NCI-H748 (cell line): ENCODE data around the gene B4GALT1.
A peak's percentile ranks its signal among the peaks of the same experiment; 100 is the strongest.

ENCODE experiments used
- DNase-seq: peaks from one replicate; lab custom pipeline; 2025; ENCODE audit not compliant: unreplicated experiment; lab: John Stamatoyannopoulos, UW

The B4GALT1 gene

DNA sequence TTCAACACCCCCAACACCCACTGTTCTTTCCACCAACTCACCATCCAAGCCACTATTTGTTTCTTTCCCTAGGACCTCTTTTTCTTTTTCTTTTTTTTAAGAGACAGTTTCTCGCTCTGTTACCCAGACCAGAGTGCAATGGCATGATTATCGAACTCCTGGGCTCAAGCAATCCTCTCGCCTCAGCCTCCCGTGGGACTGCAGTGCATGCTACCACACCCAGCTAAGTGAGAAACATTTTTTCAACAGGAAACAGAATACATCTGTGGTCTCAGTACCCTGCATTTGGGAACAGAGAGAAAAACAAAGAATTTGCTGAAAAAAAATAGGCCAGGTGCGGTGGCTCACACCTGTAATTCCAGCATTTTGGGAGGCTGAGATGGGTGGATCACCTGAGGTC lies 24.6 kb downstream of the B4GALT1 start:
- no peak for DNase-seq

DNA sequence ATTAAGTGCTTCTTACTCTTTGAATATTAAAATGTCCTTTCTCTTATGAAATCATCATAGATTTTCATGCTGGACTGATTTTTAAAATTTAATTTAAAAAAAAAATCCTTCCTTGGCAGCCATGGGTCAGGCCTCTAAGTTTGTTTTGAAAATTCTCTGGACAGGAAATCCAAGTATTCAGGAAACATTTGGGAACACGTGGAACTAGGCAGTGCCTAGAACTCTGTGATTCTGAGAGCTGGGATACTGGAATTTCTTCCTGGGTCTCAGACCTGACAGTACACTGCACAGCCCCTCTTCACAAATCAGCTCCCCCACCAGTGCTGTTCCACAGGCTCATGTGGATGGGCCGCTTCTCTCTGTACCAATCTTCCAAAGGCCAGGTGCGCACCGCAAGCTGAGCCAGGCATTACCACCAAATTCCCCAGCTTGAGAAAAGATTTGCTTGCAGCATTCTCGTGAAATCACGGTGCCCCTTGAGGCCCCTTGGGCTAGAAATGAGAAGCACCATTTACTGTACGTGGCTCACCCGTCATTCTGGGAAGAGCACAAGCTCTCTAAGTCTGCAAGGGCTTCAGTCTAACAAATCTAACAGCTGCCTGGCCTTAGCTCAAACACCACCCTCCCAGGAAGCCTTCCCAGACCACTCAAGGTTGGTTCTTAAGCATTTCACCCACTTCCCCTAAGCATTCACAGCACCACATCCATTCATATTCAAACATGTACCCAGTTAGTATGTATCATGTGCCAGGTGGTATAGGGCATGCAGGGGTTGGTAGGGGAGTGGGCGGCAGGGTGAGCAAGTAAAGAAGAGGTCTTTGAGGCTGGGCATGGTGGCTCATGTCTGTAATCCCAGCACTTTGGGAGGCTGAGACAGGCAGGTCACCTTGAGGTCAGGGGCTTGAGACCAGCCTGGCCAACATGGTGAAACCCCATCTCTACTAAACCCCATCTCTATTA lies 26.5 kb downstream of the B4GALT1 start:
- no peak for DNase-seq

GRCh38 chr9:33139421-33140228 lies 27.5 kb downstream of the B4GALT1 start:
- DNase-seq: no peak

DNA sequence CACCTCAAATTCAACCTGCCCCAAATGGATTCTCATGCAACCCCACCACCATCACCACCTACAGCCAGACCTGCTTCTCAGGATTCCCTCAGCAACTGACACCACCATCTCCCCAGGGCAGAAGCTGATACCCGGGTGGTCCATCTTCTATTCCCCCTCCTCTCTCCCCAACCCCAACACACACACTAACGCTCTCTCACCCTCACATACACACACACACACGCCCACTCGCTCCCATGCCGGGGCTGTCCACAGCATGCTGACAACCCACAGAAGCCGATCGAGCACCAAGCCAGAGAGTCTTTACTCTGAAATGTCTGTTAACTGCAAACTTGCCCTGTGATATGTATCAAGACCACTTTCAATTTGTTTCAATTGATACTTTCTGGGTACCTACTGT lies 28.4 kb downstream of the B4GALT1 start:
- no peak for DNase-seq

DNA sequence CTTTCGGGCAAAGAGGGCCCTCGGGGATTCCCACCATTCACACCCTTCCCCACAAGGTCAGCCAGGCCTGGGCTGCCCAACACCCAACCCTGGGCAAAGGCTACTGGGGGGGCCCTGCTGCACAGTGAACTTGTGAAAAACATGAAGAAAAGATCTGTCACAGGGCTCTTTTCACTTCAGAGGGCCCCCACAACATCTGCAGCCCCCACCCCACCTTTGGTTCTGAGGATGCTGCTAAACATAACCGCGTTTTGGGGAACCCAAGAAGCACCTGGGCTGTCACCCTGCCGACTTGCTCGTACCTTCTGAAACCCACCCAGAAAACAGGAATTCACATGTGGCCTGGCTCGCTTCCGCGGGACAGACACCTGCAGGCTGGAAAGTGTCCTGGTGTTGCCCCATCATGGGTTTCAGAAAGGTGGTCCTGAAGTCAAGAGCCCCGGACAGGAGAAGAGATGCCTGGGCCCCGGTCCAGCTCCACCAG lies 29.3 kb downstream of the B4GALT1 start:
- DNase-seq: no peak

DNA sequence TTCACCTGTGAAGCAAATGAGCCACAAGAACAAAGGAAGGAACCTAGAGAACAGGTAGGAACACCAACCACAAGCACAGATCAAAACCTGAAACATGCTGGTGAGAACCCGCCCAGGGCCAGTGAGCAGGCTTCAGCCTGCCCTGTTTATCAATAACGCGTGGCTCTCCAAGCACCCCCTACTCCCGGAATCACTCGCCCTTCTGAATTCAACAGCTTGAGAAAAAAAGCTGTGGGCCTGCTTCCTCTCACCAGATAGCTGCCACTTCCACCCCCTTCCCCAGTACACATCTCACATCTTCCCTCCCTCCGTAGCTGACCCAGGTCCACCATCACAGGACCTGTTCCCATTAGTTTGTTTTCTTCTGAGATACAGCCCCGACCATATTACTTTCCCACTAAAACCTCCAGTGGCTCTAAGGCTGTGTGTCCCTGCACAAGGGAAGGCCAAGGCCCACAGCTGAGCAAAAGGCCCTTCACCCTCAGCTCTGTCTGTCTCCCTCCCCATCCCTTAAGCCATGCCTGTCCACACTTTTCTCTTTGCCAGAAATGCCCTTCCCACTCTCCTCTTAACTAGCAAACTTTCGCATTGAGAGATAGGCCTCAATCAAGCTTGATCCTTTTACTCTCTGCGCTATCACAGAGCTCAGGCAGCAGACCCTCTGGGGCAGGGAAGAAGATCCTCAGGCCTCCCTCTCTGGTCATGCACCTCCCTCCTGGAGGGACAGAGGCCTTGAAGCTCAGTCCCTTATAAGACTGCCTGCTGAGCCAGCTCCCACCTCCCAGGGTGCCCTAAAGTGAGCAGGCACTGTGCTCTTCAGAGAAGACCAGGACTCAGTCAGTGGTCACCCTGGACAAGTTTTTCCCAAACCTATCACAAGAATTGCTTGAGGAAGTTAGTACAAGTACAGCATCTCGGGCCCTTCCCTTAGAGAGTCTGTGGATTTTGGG lies 30.1 kb downstream of the B4GALT1 start:
- no peak for DNase-seq

DNA sequence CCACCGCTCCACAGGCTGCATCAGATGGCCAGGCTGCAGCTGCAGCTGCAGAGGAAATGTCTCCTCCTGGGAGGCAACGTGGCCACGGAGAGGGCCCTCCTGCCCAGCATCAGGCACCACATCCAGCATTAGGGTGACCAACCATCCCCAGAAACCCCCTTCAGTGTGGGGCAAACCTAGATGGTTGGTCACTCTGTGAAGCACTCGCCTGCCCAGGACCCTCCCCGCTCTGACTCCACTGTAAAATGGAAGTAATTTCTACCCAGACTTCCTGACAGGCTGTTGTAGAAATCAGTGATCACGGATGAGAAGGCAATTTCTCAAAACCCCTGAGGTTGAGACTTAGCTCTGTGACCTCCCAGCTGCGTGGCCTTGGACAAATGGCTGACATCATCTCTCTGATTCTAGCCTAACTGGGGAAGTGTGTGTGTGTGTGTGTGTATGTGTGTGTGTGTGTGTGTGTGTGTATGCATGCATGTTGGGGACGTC lies 31.6 kb downstream of the B4GALT1 start:
- DNase-seq: no peak

DNA sequence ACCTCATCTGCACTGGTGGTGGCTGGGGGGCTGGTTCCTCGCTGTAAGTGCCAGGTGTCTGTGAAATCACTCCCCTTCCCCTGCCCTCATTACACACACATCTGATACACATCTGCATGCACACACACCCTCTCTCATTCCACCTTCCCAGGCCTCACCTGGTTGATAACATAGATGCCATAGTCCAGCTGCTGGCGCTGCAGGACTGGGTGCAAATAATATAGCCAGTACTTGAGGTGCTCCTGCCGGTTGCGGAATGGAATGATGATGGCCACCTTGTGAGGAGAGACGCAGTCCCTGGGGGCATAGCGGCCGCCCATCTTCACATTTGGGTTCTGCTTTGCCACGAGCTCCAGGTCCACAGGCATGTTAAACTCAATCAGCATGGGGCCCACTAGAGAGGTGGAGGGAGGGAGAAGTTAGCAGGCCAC lies 32.1 kb downstream of the B4GALT1 start:
- no peak for DNase-seq

GRCh38 chr9:33133186-33133585 lies 34.0 kb downstream of the B4GALT1 start:
- no peak for DNase-seq

DNA sequence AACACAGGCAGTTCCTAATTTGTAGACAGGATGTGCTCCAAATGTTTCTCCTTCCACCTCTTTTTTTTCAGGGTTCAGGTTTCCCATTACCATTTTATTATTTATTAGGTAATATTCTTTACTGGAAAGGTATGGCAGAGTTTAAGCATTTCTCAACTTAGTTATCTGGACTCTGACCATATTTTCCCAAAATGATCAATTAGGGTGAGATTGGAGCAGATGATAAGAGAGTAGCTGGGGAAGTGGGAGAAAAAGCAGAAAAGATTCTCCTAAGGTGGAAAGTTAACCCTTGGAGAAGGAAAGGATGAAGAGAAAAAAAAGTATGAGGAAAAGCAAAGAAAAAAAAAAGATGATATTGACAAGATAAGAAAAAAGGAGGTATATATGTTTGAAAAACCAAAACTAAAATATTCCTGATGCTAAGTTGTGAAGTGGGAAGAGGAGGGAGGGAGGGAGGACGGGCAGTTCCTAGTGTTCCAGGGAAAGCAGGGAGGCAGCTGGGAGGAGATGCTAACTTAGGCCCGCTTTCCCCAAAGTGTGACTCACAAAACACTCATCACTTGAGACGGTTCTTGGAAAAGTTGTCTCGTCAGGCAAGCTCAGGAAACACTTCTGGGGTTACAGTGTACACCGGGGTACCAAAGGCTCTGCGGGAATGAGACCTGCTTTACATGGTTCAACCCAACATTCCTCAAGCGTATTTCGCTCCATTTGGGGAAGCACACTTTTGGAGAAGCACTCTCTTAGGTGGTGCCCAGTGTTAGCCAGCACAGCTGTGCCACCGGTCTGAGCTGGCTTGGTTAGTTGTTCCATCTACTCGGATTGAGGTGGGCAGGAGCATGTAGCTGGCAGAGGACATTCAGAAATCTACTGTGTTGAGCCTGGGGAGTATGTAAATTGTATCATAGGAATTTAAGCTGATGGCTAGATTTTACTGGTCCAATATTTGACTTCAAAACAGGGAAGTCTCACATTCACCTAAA lies 35.1 kb downstream of the B4GALT1 start:
- DNase-seq: no peak

DNA sequence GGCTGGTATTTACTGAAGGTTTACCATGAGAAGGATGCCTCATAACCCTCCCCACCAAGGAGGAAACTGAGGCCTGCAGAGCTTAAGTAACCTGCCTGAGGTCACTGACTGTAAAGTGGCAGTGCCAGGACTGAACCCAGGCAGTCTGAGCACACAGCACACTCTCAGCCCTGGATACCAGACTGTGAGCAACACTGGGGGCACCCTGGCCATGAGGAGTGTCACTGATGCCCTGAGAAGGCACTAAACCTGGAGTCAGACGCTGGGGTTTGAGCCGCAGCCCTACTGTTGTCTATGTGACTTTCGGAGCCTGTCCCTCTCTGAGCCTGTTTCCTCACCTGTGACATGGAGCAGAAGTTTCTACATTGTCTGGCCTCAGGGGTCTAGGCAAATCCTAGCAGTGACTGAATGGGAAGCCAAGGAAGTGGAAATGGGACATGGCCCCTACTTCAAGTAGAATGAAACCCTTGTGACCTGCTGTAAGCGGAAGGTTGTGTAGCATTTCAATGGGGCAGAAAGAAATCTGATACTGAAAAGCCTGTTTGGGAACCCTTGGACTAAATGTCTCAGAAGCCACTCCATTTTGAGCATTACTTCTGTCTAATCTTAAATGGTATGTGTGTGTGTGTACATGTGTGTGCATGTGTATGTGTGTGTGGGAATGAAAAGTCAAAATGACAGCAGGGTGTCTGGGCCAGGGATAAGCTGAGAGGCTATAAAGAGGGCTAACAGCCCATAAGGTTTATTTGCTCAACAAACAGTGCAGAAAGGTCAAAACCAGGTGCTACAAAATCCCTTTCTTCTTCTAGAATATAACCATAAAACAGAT lies 36.0 kb downstream of the B4GALT1 start:
- DNase-seq: peak; percentile 27

GRCh38 chr9:33129886-33130881 lies 37.0 kb downstream of the B4GALT1 start:
- no peak for DNase-seq

DNA sequence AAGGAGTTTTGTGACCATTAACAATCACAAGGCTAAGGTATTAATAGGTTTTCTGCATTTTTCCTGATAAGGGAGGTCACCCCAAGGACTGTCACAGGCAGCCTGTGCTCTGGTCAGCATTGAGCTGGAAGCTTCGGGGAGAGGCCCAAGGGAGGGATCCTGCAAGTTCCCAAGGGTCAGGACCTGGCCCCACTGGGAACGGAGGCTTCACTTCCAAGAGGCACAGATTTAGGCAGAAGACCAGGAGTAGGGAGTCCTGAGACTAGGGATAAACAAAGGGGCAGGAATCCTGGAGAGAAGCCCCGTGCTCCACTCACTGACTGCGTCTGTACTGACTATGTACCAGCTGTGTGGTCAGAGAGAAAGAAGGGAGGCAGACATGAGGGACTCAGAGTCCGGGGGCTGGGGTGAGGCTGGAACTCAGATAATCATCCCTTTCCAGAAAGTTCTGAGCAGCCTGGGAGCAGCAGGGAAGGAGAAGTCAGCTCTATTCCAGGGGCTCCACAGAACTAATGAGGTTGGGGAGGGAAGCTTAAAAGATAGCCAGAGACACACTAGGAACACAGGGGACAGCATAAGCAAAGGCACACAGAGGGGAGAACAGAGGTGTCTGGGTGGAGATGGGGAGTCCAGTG lies 37.8 kb downstream of the B4GALT1 start:
- no peak for DNase-seq

DNA sequence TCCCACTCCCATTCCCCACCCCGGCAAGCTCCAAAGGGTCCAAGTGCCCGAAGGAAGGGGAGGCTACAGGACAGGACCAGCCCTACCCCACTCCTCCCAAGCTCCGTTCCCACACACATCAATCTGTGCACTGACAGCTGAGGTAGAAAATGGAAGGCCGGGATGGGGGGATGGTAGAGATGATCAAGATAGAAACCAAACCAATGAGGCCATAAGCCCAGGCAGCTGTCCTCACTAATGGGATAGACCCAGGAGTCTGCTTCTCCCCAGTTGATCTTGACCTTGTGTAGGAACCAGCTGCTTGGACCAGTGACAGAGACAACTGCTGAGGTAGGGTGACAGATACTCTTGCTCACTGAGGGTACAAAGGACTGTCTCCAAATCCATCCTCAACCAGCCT lies 38.6 kb downstream of the B4GALT1 start:
- DNase-seq: no peak

DNA sequence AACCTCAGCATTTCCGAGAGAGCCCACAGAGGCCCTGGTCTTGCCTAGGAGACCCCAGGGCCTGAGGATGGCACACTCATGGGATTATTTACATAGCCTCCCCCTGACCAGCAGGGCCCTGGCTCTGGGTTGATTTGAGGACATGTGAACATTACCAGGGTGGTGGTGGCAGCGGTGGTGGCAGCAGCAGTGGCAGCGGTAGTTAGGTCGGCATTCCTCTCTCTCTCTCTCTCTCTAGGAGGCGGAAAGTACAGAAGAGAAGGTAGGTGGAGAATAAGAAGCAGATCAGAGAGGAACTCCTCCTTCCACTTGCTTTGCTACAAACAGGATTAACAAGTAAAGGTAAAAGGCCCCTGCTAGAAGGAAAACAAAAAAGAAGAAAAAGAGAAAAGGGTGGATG lies 39.3 kb downstream of the B4GALT1 start:
- no peak for DNase-seq

DNA sequence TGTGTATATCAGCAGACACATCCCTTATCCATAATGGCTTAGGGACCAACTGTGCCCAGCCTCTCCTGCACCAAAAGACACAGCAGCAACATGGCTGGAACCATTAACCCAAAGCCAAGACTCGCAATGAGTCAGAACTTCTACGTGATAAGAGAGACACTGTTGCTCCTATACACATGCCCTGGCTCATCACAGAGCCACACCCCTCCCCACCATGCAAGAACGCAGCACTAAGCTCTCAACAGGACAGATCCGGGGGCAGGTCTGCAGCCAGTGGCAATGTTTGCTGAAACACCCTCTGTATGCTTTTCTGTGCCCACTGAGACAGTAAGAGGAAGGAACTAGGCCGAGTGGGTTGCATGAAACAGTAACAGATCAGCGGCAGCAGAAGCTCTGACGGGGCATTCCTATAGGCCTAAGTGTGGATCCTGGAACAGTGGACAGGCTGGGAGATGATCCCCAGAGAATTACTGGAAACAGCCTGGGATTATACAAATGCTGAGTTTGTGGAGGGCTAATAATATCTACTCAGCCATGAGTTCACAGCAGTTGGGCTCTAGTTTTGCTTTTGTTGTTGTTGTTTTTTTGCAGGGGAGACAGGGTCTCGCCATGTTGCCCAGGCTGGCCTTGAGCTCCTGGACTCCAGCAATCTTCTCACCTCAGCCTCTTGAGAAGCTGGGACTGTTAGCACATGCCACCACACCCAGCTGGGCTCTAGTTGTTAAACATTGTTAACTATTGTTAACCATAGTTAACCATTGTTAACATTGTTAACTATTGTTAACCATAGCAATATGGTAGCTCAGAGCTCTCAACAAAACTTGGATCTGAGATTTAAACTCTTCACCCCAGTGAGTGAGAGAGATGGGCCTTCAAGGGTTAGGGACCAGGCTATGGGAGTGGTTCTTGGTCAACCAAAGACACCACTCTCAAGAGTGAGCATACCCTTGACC lies 41.0 kb downstream of the B4GALT1 start:
- DNase-seq: no peak
